A673 (cell line): ENCODE results near the gene TRIAP1.

Experiments
- EZH2 ChIP-seq: fragments of 200-600 bp; sonication (generic); IDR thresholded peaks from 2 replicates; pipeline ENCODE4 v1.6.1; 2017; ENCODE audit warnings: borderline replicate concordance, low read depth, mild to moderate bottlenecking, mixed read lengths, antibody characterized with exemption, low read length; ENCODE audit not compliant: poor library complexity, severe bottlenecking
- TF ChIP-seq, protein P1 (sequence below): fragments of 300-800, 200-600 bp; sonication (generic); conservative IDR thresholded peaks from 2 replicates; pipeline ENCODE4 v1.5.1; 2017; ENCODE audit warnings: low read depth, mild to moderate bottlenecking, antibody characterized with exemption, low read length, moderate library complexity, mixed read lengths

DNA sequence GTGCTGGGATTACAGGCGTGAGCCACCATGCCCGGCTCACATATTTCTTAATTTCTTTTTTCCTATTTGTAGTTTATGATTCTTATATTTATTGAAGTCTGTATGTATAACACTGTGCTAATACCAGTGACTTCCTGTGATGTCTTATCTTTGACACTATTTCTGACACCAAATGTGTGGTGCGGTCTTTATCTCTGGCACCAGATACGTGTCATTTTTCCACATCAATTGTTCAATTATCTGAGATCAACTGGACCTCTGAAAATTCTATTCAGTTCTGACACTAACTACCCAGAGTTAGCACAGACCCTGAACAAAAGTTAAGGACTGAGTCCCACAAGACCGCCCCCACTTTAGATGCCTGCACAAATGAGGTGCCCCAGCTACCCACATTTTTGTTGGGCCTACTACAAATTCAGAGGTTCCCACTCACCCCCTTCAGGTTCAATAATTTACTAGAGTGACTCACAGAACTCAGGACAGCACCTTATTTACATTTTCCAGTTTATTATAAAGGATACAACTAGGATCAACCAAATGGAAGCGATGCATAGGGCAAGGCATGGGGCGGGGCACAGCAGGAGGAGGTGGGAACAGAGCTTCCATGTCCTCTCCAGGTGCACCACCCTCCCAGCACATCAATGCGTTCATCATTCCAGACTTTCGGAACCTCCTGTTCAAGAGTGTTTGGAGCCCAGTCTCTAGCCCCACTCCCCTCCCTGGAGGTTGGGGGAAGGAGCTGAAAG lies 35.0 kb upstream of the TRIAP1 start:
- TF ChIP-seq, protein P1, sequence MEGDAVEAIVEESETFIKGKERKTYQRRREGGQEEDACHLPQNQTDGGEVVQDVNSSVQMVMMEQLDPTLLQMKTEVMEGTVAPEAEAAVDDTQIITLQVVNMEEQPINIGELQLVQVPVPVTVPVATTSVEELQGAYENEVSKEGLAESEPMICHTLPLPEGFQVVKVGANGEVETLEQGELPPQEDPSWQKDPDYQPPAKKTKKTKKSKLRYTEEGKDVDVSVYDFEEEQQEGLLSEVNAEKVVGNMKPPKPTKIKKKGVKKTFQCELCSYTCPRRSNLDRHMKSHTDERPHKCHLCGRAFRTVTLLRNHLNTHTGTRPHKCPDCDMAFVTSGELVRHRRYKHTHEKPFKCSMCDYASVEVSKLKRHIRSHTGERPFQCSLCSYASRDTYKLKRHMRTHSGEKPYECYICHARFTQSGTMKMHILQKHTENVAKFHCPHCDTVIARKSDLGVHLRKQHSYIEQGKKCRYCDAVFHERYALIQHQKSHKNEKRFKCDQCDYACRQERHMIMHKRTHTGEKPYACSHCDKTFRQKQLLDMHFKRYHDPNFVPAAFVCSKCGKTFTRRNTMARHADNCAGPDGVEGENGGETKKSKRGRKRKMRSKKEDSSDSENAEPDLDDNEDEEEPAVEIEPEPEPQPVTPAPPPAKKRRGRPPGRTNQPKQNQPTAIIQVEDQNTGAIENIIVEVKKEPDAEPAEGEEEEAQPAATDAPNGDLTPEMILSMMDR, result no peak
- TF ChIP-seq EZH2, result no peak
